GM12892 (cell line): Measurements from ENCODE around the gene ALKBH3.

Experiments
- DNase-seq: peaks from one replicate; pipeline ENCODE4 v3.0.0; 2011; ENCODE audit not compliant: insufficient read length
- FAIRE-seq: peaks from 2 replicates; lab custom pipeline; 2011; peaks lifted over from hg19 to GRCh38; lab: Jason Lieb, UNC
- POLR2A ChIP-seq: IDR thresholded peaks from 2 replicates; pipeline ENCODE4 v1.6.1; 2011; ENCODE audit warnings: low read depth, low read length, control low read depth
- POLR2AphosphoS5 ChIP-seq: IDR thresholded peaks from 2 replicates; pipeline ENCODE4 v1.6.1; 2011; ENCODE audit warnings: low read depth, low read length, control low read depth
- TAF1 ChIP-seq: IDR thresholded peaks from 2 replicates; pipeline ENCODE4 v1.6.1; 2011; ENCODE audit warnings: low read depth, mild to moderate bottlenecking, control low read depth, low read length, borderline replicate concordance

Gene ALKBH3

DNA sequence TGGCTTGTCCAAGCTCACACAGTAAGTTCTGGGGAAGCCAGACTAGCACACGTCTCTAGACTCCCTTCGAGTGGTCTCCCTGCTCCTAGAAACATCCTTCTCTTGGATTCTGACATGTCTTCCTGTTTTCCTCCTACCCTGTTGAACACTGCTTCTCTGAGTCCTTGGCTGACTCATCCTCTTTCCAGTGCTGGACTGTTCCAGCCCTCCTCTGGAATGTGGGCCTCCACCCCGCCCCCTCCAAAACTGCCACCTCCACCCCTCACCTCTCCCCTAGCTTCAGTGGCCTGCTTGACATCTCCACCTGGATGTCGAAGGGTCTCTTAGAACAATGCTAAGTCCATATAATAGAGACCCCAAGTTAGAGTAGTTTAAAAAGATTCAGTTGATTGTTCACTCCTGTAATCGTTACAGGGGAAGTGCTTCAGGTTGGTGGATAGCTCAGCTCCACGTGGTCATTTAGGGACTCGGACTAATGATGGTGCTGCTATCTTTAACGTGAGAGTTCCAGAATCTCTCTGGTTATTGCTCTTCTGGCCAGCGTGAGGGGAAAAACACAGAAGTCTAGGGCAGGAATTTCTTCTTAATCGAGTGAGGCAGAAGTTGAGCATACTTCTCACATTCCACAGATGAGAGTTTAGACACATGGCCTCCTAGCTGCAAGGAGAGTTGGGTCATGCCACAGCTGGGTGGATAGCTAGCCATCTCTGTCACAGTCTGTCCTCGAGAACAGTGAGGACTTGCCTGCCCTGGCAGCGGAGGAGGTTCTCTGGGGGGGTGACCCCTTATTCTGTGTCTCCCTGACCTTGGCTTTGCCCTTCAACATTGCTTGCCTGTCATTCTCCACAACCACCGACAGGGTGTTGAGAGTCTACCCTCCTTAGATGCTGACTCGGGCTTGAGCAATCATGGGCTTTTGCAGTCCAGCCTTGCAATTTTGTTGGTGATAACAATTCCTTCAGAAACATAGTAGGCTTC is 57.1 kb downstream of the ALKBH3 start:
- no peak for FAIRE-seq
- TF ChIP-seq POLR2A (no peak), TAF1 (no peak)

DNA sequence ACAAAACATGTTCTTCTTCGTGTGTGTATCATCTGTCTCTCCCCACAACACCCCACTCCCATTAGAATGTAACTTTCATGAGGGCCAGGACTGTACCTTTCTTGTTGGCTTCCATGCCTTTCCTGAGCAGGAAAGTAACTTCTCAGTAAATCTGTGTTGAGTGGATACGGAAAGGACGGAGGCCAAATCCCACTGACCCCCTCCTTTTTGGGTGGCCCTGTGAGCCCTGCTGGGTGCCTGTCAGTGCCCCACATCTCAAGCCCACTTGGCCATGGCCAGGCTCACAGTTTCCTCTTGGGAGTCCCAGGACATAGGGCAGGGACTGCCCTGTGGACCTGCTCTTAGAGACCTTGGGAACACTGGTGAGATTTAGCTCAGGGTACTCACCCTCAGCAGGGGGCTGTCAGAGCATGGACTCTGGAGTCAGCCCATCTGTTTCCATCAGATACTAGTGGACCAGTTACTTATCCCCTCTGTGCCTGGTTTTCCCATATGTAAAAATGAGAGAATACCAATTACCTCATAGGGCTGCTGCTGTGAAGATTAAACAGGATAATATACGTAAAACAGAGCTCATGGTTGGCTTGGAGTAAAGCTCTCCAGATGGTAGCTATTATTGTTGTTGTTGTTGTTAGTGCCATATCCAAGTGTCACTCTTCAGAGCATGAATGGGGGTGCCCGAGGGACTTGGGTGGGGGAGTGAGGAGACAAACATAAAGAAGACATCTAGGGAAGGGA is 60.8 kb downstream of the ALKBH3 start:
- no peak for TF ChIP-seq POLR2AphosphoS5
- TF ChIP-seq POLR2A: no peak
- no peak for TF ChIP-seq TAF1
- no peak for FAIRE-seq
- DNase-seq: no peak

More for the DNA sequence above, 57.1 kb downstream of the ALKBH3 start:
- DNase-seq: no peak

DNA sequence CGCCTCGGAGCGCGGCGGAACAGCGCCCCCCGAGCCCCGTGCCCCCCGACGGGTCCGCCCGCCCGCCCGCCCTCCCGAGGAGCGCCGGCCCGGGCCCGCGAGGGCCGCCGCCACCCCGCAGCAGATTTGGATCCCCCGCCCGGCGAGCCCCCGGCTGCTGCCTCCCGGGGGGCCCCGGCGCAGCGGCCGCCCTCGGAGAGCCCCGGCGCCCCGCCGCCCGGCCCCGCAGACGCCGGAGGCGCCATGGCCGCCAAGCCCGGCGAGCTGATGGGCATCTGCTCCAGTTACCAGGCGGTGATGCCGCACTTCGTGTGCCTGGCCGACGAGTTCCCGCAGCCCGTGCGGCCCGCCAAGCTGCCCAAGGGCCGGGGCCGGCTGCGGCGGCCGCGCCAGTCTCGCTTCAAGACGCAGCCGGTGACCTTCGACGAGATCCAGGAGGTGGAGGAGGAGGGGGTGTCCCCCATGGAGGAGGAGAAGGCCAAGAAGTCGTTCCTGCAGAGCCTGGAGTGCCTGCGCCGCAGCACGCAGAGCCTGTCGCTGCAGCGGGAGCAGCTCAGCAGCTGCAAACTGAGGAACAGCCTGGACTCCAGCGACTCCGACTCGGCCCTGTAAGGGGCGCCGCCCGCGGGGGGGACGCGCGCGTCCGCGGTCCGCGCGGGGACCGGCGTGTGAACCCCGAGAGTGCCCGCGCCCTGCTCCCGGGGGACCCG is 62.2 kb downstream of the ALKBH3 start:
- DNase-seq (no peak), FAIRE-seq (no peak)
- no peak for TF ChIP-seq TAF1
- TF ChIP-seq POLR2AphosphoS5: no peak

DNA sequence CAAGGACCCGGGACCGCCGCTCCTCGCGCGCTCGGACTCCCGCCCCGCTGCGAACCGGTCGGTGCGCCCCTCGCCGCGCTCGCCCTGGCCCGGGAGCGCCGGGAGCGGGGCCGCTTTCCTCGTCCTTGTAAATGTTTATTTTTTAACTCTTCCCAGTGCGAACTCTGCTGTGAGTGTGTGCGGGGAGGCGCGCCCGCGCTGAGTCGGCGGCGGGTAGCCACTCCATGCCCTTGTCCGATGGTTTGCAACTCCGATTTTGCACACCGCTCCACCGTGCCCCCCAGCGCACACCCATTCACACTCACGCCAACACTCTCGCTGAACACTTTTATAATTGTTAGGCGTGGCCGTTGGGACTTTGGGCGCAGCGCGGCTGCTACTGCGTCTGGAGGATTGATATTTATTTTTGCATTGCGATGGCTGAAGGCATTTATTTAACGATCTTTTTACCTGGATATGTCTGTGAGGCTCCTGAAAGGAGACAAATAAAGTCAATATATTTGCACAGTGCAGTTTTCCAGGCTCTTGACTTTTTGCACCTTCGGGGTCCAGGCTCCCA is 62.8 kb downstream of the ALKBH3 start:
- FAIRE-seq (no peak), DNase-seq (no peak)
- no peak for TF ChIP-seq POLR2A

DNA sequence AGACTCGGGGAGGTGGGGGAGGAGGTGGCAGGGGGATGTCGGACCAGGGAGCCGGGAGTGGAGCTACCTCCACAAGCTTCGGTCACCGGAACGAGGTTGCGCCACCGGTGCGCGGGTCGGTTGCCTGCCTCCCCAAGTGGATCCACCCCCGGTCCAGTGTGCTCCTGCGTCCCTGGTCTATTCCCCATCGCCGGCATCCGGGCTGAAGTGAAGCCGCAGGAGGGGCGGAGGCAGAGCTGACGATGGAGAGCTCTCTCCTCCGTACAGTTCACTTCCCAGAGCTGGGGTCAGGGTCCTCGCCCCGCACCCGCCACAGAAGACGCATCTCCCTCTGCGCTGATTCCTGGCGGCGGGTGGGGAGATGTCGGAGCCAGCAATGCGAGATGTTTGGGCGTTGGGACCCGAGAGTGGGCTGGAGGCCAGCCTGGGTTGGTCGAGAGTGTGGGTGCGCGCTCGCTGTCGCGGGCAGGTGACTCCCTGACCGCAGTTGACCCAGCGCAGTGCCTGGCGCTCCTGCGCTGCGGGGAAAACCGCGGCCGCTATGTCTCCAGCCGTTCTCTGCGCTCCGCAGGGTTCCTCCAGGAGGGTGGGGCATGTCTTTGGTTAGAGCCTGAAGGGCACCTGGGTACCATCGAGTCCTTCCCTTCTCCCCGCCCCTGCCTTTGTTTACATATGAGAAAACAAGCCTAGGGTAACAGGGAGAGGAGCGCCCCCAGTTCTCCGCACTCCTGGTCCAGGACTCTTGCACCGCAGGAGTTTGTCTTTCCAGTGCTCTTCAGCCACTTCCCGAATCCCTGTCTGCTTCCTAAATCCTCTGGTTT is 63.5 kb downstream of the ALKBH3 start:
- TF ChIP-seq POLR2A (no peak), POLR2AphosphoS5 (no peak), TAF1 (no peak)
- DNase-seq (no peak), FAIRE-seq (no peak)

DNA sequence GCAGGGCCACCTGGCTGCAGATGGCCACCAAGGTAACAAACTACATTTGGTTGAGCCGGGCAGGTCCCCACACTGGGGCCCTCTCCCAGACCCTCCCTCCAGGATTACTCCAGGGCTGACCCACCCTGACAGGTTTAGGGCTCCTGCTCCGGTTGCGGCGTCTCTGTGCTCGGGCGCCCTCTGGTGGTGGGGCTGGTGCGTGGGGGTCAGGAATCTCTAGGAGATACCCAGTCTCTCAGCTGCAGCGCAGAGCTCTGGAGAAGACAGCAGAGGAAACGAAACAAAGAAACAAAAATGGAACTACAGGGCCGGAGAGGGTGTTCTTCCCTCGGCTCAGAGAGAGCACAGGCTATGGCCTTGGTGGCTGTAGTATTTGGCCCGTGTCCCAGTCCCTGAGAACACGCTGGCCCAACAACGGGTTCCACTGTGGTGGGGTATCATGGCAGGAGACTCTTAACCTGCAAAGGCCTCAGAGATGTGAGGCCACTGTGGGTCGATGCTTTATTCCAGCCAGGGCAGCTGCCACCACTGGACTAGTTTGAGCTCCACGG is 64.2 kb downstream of the ALKBH3 start:
- FAIRE-seq: peak; percentile 64
- DNase-seq: peak; percentile 66
- TF ChIP-seq POLR2A: no peak
- TF ChIP-seq POLR2AphosphoS5: no peak
- no peak for TF ChIP-seq TAF1

DNA sequence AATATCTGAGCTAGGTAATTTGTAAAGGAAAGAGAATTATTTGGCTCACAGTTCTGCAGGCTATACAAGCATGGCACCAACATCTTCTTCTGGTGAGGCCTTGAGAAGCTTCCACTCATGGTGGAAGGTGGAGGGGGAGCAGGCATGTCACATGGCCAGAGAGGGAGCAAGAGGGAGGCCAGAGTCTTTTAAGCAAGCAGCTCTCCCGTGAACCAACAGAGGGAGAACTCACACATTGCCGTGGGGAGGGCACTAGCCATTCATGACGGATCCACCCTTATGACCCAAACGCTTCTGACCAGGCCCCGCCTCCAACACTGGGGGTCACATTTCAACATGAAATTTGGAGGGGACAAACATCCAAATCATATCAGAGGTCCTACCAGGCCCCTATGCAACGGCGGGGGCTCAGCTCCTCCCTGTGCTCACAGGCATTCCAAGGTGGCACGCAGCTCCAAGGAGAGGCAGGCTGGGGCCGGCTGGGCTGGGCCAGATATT is 66.4 kb downstream of the ALKBH3 start:
- DNase-seq (no peak), FAIRE-seq (no peak)
- TF ChIP-seq TAF1 (no peak), POLR2A (no peak), POLR2AphosphoS5 (no peak)

DNA sequence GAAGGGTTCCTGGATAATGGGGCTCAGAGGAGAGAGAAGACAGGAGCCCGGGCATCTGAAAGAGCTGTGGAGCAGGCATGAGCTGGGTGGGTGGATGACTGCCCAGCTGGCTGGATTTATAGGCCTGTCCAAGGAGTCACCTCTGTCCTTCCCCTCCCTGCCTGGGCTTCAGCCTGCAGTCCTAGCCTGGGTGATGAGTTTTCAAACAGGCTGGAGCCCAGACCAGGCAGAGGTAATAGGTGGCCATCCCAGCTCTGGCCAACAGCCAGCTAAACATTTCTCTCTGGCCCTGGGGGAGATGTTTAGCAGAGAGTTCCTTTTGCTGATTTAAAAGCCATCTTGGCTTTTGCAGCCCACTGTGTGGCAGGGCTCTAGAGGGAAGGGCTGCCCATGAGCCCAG is 67.2 kb downstream of the ALKBH3 start:
- TF ChIP-seq TAF1 (no peak), POLR2AphosphoS5 (no peak), POLR2A (no peak)
- FAIRE-seq: no peak
- no peak for DNase-seq

DNA sequence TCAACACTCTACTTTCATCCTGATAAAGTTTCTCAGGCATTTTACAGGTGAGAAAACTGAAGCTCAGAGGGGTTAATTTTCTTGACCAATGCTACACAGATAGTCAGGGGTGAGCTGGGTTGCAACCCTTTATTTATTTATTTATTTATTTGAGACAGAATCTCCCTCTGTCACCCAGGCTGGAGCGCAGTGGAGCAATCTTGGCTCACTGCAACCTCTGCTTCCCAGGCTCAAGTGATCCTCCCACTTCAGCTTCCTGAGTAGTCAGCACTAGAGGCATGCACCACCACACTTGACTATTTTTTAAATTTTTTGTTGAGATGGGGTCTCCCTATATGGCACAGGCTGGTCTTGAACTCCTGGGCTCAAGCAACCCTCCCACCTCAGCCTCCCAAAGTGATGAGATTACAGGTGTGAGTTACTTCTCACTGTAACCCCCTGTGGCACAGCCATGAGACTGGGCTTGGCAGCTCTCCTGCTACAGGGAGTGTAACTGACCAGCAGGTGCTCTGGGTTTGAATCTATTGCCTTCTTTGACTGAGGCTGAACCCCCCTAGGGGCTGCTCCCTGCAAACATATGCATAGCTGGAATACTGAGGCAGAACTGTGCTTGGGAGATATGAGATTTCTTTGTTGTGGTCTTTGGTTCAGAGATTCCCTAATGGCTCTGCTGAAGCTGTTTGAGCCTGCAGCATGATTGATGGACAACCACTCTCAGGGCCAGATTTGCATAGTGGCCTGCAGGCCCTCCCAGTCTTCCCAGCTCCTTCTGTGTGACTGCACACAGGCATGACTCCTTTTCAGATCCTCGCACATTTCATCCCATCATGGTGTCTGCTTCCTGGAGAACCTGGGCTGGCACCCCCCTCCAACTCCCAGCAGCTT is 68.0 kb downstream of the ALKBH3 start:
- FAIRE-seq (no peak), DNase-seq (no peak)
- TF ChIP-seq TAF1 (no peak), POLR2A (no peak), POLR2AphosphoS5 (no peak)

DNA sequence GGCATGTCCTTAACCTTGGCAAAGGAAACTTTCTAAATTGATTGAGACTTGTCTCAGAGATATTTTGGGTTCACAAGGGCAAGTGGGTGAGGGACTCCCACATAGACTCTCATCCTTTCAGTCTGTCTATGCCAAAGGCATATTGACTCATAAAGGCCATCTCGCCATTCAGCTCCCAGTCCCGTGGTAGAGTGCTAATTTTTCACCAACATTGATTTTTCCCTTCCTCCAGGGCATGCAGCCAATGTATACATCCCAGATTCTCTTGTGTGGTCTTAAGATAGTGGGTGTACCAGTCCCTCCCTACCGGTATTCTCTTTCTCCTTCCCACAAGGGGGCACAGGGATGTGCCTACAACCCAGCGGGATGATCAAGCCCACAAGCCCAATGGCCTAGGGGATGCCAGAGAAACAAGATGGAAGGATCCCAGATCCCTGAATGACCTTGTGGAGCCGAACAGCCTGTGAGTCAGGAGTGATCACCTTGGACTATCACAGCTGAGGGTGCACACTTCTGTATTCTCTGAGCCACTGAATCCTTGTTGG is 69.8 kb downstream of the ALKBH3 start:
- DNase-seq (no peak), FAIRE-seq (no peak)
- TF ChIP-seq POLR2AphosphoS5 (no peak), POLR2A (no peak), TAF1 (no peak)
